ENCODE data around the gene JAKMIP1.

- TF ChIP-seq POLR2A (IDR thresholded peaks at IDR 0.05; ENCODE audit: low read length): no peak
- TF ChIP-seq GATA1 (IDR thresholded peaks at IDR 0.05; ENCODE audit: low read depth, low read length): no peak
Observed at GRCh38 chr4:6248394-6248793, 48.0 kb upstream of the JAKMIP1 start.

Data from erythroblast (primary cell).